HCT116 (cell line): Measurements from ENCODE around the gene KDM2B. TPM values are rescaled to one million over a fixed set of nuclear protein-coding genes. Genes with fewer than 3 reads are reported as not detected.

Experiments
- ATAC-seq: fragments of 200-7000 bp; cut with Tn5 transposase; 2 replicates; pipeline ENCODE4 v1.9.1; 2020; ENCODE audit warnings: mild to moderate bottlenecking, moderate library complexity
- BruUV-seq: library from RNA; stranded (reverse); fragments of 400-500 nt; replicated peaks from 2 replicates; lab custom pipeline; 2021; lab: Mats Ljungman, UMichigan
- CTCF ChIA-PET: fragments of 300-600 bp; sonication (Branson Sonifier 250); formaldehyde crosslinking; loops from one replicate; lab custom pipeline; 2021; ENCODE audit warnings: antibody characterized with exemption; lab: Charles Lee
- POLR2A ChIA-PET: fragments of 300-600, 350-600 bp; sonication (Branson Sonifier 250); formaldehyde crosslinking; loops from one replicate; lab custom pipeline; 2021; ENCODE audit warnings: antibody characterized with exemption; lab: Charles Lee
- RAD21 ChIA-PET, 2 experiments: fragments of 300-600 bp; sonication (Branson Sonifier 250); formaldehyde crosslinking; loops; one replicate each; lab custom pipeline; 2023; ENCODE audit warnings: low total read pairs in 2 of 2; ENCODE audit not compliant: uncharacterized antibody in 2 of 2, unreplicated experiment in 2 of 2, low non-redundant PET in 1 of 2; lab: Charles Lee
- DNase-seq: peaks from one replicate; pipeline ENCODE4 v3.0.0-alpha.2; 2010; ENCODE audit warnings: low read depth, low spot score
- H2AFZ ChIP-seq: fragments of 200-600 bp; shearing (Covaris generic), sonication (generic); 2 replicates; pipeline ENCODE4 v1.6.1; 2017; ENCODE audit warnings: low read depth, mixed run types, mixed read lengths, antibody characterized with exemption, low read length; ENCODE audit not compliant: poor library complexity, severe bottlenecking
- H3K27ac ChIP-seq: 2 replicates; pipeline ENCODE4 v1.5.1; 2012; ENCODE audit warnings: low read depth, low read length
- H3K27me3 ChIP-seq: fragments of 200-600 bp; sonication (generic); 2 replicates; pipeline ENCODE4 v1.6.1; 2016; ENCODE audit warnings: mixed run types, low read length, mixed read lengths; ENCODE audit not compliant: insufficient read depth
- H3K36me3 ChIP-seq, 2 experiments: fragments of 200-500 bp in 1 of 2; fragments of 200-600 bp in 1 of 2; sonication (Bioruptor generic) in 1 of 2; sonication (generic) in 1 of 2; 2 replicates each; pipeline versions ENCODE4 v1.5.1 to v1.6.1; 2014 to 2016; ENCODE audit warnings: low read length in 2 of 2, inconsistent platforms in 1 of 2, mixed read lengths in 1 of 2, mixed run types in 1 of 2; ENCODE audit not compliant: insufficient read depth in 2 of 2, control insufficient read depth in 1 of 2
- H3K4me1 ChIP-seq, 2 experiments: fragments of 200-600 bp in 1 of 2; sonication (generic) in 1 of 2; 2 replicates each; pipeline versions ENCODE4 v1.5.1 to v1.6.1; 2012 to 2017; ENCODE audit warnings: low read length in 2 of 2, inconsistent platforms in 1 of 2, mild to moderate bottlenecking in 1 of 2, mixed read lengths in 1 of 2, mixed run types in 1 of 2, moderate library complexity in 1 of 2; ENCODE audit not compliant: insufficient read depth in 2 of 2, control insufficient read depth in 1 of 2
- H3K4me2 ChIP-seq: fragments of 200-600 bp; sonication (generic); 2 replicates; pipeline ENCODE4 v1.6.1; 2017; ENCODE audit warnings: mixed run types, low read length, mixed read lengths
- H3K4me3 ChIP-seq, 2 experiments: fragments of 200-600 bp in 1 of 2; sonication (generic) in 1 of 2; replicated peaks in 1 of 2; 2 replicates each; pipeline ENCODE4 v1.5.1; 2011 to 2016; ENCODE audit warnings: low read length in 2 of 2, control low read depth in 1 of 2, low read depth in 1 of 2, mild to moderate bottlenecking in 1 of 2, mixed read lengths in 1 of 2, mixed run types in 1 of 2
- H3K79me2 ChIP-seq: fragments of 200-600 bp; sonication (generic); 2 replicates; pipeline ENCODE4 v1.6.1; 2017; ENCODE audit warnings: mild to moderate bottlenecking, mixed run types, low read length, moderate library complexity, mixed read lengths; ENCODE audit not compliant: insufficient read depth
- H3K9ac ChIP-seq: fragments of 200-600 bp; sonication (generic); 2 replicates; pipeline ENCODE4 v1.6.1; 2016; ENCODE audit warnings: low read length, mixed read lengths
- H3K9me2 ChIP-seq: fragments of 200-600 bp; sonication (generic), shearing (Covaris generic); 2 replicates; pipeline ENCODE4 v1.6.1; 2017; ENCODE audit warnings: mixed run types, mild to moderate bottlenecking, moderate library complexity; ENCODE audit not compliant: insufficient read depth
- H3K9me3 ChIP-seq, 2 experiments: fragments of 200-500 bp in 1 of 2; fragments of 200-600 bp in 1 of 2; sonication (Bioruptor generic) in 1 of 2; sonication (generic) in 1 of 2; 2 replicates each; pipeline ENCODE4 v1.6.1; 2014 to 2017; ENCODE audit warnings: low read length in 2 of 2, mixed read lengths in 2 of 2, inconsistent platforms in 1 of 2, low read depth in 1 of 2, mild to moderate bottlenecking in 1 of 2, mixed run types in 1 of 2, moderate library complexity in 1 of 2; ENCODE audit not compliant: control insufficient read depth in 1 of 2, insufficient read depth in 1 of 2
- H4K20me1 ChIP-seq: fragments of 200-600 bp; sonication (generic), shearing (Covaris generic); 2 replicates; pipeline ENCODE4 v1.6.1; 2017; ENCODE audit warnings: mixed run types, mild to moderate bottlenecking, moderate library complexity; ENCODE audit not compliant: insufficient read depth
- CEBPB ChIP-seq: IDR thresholded peaks from 2 replicates; pipeline ENCODE4 v1.6.1; 2012; ENCODE audit warnings: low read depth
- ELF1 ChIP-seq: IDR thresholded peaks from 2 replicates; pipeline ENCODE4 v1.6.1; 2012; ENCODE audit warnings: low read depth, borderline replicate concordance
- EZH2 ChIP-seq: fragments of 200-600 bp; sonication (generic); IDR thresholded peaks from 2 replicates; pipeline ENCODE4 v1.6.1; 2017; ENCODE audit warnings: antibody characterized with exemption, mixed run types
- POLR2AphosphoS5 ChIP-seq: IDR thresholded peaks from 2 replicates; pipeline ENCODE4 v1.6.1; 2011; ENCODE audit warnings: mild to moderate bottlenecking, low read depth, low read length, moderate library complexity
- REST ChIP-seq: IDR thresholded peaks from 2 replicates; pipeline ENCODE4 v1.6.1; 2012; ENCODE audit warnings: low read depth
- SIN3A ChIP-seq: IDR thresholded peaks from 2 replicates; pipeline ENCODE4 v1.6.1; 2012; ENCODE audit warnings: low read depth
- TCF7L2 ChIP-seq: IDR thresholded peaks from 2 replicates; pipeline ENCODE4 v1.7.0; 2011; ENCODE audit warnings: borderline replicate concordance, inconsistent platforms; ENCODE audit not compliant: insufficient read depth, insufficient read length; ENCODE audit errors: extremely low read depth
- intact Hi-C: fragments of 100-400 bp; cut with micrococcal nuclease; formaldehyde crosslinking; loops from 2 replicates; pipeline ENCODE4 v1.10.0; 2022
- total RNA-seq: library from RNA; stranded (reverse); gene quantifications from one replicate; pipeline ENCODE4 v1.2.1, GENCODE V29; 2021; ENCODE audit not compliant: unreplicated experiment

The KDM2B gene
- total RNA-seq, 1 experiment from 2014 or later, result 36.7 TPM

GRCh38 chr12:121490401-121491281 lies 90.2 kb downstream of the KDM2B start:
- Histone ChIP-seq H4K20me1 (no peaks in the 10 kb centered on the region), H3K9ac (no peak overlapping the region), H3K9me2 (no peaks in the 10 kb centered on the region), H3K9me3 (no peaks in the 10 kb centered on the region), H3K27ac (no peak overlapping the region), H3K4me1 (peaks cover 0 to 10% of the 10 kb centered on the region in 2 experiments; a peak in 2 of 4 replicates), H3K79me2 (no peaks in the 10 kb centered on the region), H3K27me3 (no peaks in the 10 kb centered on the region), H2AFZ (no peak overlapping the region), H3K4me2 (no peak overlapping the region), H3K4me3 (no peak overlapping the region), H3K36me3 (no peaks in the 10 kb centered on the region)
- BruUV-seq, result no TSS peak
- intact Hi-C loops, result no loop called here
- ChIA-PET CTCF (no interaction called here), POLR2A (no interaction called here), RAD21 (no interaction called here)
- DNase-seq, result no peak
- TF ChIP-seq EZH2, result no peak
- TF ChIP-seq POLR2AphosphoS5, result no peak
- peak; percentile 36 for TF ChIP-seq TCF7L2
- no peak for TF ChIP-seq SIN3A
- TF ChIP-seq REST, result no peak
- TF ChIP-seq ELF1, result no peak
- no peak for TF ChIP-seq CEBPB
- ATAC-seq, result no peak
